ENCODE measurements around the gene MRGPRE.

MRGPRE gene

GRCh38 chr11:3181725-3182461 is 50.3 kb downstream of the MRGPRE start:
- Histone ChIP-seq H3K4me1 (peaks cover 17% of the 10 kb centered on the region; the same call in 1 of the 2 replicates), H3K36me3 (no peaks in the 10 kb centered on the region), H3K9ac (no peak overlapping the region), H3K27ac (no peak overlapping the region), H3K27me3 (no peaks in the 10 kb centered on the region), H3K4me2 (no peak overlapping the region), H3K9me3 (peaks cover 10% of the 10 kb centered on the region), H4K20me1 (no peaks in the 10 kb centered on the region), H3K4me3 (no peak overlapping the region)
- TF ChIP-seq Cebpa-rat (IDR thresholded peaks at IDR 0.05): no peak

GRCh38 chr11:3180869-3181268 is 51.3 kb downstream of the MRGPRE start:
- Histone ChIP-seq H3K9me3 (peaks cover 20% of the 10 kb centered on the region), H4K20me1 (no peaks in the 10 kb centered on the region), H3K27ac (no peak overlapping the region), H3K9ac (no peak overlapping the region), H3K36me3 (no peaks in the 10 kb centered on the region), H3K4me1 (peaks cover 13% of the 10 kb centered on the region; the same call in 1 of the 2 replicates), H3K4me3 (no peak overlapping the region), H3K4me2 (no peak overlapping the region), H3K27me3 (no peaks in the 10 kb centered on the region)
- TF ChIP-seq Cebpa-rat (IDR thresholded peaks at IDR 0.05): no peak

GRCh38 chr11:3178349-3178748 is 53.9 kb downstream of the MRGPRE start:
- H4K20me1 ChIP-seq: no peaks in the 10 kb centered on the region
- no peak overlapping the region for H3K27ac ChIP-seq
- peak; percentile 88 for TF ChIP-seq Cebpa-rat (IDR thresholded peaks at IDR 0.05)
- no peak overlapping the region for H3K4me2 ChIP-seq
- no peaks in the 10 kb centered on the region for H3K36me3 ChIP-seq
- no peak overlapping the region for H3K4me3 ChIP-seq
- H3K9ac ChIP-seq: no peak overlapping the region
- peaks cover 22% of the 10 kb centered on the region for H3K9me3 ChIP-seq
- H3K27me3 ChIP-seq: no peaks in the 10 kb centered on the region
- H3K4me1 ChIP-seq: peaks cover 12% of the 10 kb centered on the region; the same call in 1 of the 2 replicates

GRCh38 chr11:3177931-3178330 is 54.3 kb downstream of the MRGPRE start:
- Histone ChIP-seq H3K9ac (no peak overlapping the region), H3K27ac (no peak overlapping the region), H3K4me3 (no peak overlapping the region), H3K4me1 (peaks cover 7% of the 10 kb centered on the region; the same call in 1 of the 2 replicates), H3K4me2 (no peak overlapping the region), H4K20me1 (no peaks in the 10 kb centered on the region), H3K27me3 (no peaks in the 10 kb centered on the region), H3K36me3 (no peaks in the 10 kb centered on the region), H3K9me3 (peaks cover 22% of the 10 kb centered on the region)
- TF ChIP-seq Cebpa-rat (IDR thresholded peaks at IDR 0.05): no peak

All from BLaER1 (cell line).